C4-2B (cell line): ENCODE results near the gene TMEM239.

Source experiments
- ZFX ChIP-seq: fragments of 450-650 bp; IDR thresholded peaks from 2 replicates; pipeline ENCODE4 v1.6.1; 2017
- TF ChIP-seq, protein P1 (sequence below): fragments of 450-650 bp; conservative IDR thresholded peaks from 2 replicates; pipeline ENCODE4 v1.5.1; 2017; ENCODE audit warnings: mild to moderate bottlenecking

DNA sequence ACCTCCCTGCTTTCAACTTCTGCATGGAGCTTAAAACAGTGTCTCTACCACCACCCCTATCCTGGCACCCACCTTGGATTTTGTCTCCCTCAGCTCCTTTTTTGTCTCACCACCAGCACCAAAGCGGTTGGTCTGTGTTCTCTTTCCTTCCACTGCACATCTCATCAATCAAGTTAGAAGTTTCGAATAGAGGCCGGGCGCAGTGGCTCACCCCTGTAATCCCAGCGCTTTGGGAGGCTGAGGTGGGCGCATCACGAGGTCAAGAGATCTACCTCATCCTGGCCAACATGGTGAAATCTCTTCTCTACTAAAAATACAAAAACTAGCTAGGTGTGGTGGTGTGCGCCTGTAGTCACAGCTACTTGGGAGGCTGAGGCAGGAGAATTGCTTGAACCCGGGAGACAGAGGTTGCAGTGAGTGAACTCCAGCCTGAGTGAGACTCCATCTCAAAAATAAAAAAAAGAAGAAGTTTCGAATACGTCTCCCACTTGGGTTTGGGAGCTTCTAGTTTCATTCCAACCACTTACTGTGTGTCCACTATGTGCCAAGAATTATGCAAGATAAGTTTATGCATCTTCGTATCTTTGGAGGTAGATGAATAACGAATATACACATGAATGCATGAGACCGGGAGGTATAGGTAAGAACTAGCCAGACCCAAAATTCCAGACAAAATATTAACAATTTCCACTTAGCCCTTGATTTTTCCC, 18.4 kb downstream of the TMEM239 start:
- TF ChIP-seq, protein P1, sequence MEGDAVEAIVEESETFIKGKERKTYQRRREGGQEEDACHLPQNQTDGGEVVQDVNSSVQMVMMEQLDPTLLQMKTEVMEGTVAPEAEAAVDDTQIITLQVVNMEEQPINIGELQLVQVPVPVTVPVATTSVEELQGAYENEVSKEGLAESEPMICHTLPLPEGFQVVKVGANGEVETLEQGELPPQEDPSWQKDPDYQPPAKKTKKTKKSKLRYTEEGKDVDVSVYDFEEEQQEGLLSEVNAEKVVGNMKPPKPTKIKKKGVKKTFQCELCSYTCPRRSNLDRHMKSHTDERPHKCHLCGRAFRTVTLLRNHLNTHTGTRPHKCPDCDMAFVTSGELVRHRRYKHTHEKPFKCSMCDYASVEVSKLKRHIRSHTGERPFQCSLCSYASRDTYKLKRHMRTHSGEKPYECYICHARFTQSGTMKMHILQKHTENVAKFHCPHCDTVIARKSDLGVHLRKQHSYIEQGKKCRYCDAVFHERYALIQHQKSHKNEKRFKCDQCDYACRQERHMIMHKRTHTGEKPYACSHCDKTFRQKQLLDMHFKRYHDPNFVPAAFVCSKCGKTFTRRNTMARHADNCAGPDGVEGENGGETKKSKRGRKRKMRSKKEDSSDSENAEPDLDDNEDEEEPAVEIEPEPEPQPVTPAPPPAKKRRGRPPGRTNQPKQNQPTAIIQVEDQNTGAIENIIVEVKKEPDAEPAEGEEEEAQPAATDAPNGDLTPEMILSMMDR = no peak
- no peak for TF ChIP-seq ZFX
